ENCODE data around the gene RARA.

Gene RARA

DNA sequence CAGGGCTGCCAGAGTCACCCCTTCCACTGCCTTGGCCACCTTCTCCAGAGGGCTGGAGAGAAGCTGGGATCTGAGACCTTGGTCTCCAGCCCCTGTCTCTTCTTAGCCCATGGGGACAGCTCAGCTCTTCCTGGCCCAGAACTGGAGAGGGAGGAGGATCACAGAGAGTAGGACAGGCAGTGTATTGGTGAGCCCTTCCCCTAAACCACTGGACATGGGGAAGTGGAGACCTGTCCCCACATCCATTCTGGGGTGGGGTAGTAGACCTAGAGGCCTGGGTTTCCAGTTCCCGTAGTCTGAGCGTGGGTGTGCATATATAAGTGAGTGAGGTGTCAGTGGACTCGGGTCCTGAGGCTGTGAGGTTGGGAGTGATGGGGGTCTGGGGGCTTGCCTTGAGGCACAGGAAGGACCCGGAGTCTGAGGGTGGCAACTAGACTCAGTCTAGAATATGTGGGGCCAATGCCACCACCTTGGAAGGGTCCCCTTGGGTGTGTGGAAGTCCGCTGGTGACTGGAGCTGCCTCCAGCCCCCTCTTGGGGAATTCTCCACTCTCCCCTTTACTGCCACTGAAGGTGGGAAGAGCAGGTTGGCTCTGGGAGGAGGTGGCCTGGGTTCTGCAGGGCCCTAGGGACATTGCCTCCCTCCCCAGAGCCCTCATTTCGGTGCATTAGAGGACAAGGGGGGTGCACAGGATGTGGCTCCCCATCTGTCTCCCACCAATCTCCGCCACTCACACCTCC is 35.6 kb downstream of the RARA start:
- peaks cover 0 to 13% (median 10%) of the 10 kb centered on the region in 3 donors for H3K36me3 ChIP-seq
- TF ChIP-seq, protein P1, sequence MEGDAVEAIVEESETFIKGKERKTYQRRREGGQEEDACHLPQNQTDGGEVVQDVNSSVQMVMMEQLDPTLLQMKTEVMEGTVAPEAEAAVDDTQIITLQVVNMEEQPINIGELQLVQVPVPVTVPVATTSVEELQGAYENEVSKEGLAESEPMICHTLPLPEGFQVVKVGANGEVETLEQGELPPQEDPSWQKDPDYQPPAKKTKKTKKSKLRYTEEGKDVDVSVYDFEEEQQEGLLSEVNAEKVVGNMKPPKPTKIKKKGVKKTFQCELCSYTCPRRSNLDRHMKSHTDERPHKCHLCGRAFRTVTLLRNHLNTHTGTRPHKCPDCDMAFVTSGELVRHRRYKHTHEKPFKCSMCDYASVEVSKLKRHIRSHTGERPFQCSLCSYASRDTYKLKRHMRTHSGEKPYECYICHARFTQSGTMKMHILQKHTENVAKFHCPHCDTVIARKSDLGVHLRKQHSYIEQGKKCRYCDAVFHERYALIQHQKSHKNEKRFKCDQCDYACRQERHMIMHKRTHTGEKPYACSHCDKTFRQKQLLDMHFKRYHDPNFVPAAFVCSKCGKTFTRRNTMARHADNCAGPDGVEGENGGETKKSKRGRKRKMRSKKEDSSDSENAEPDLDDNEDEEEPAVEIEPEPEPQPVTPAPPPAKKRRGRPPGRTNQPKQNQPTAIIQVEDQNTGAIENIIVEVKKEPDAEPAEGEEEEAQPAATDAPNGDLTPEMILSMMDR (IDR thresholded peaks at IDR 0.05) = no peak
- H3K27me3 ChIP-seq = no peaks in the 10 kb centered on the region
- intact Hi-C loops (cut with DNase I; ENCODE audit: low total_unique reads) = no loop called here
- peak overlapping the region; percentile 70 to 97 for H3K4me3 ChIP-seq
- H3K9me3 ChIP-seq = no peaks in the 10 kb centered on the region
- H3K27ac ChIP-seq = peak overlapping the region; percentile 96
- no peak for DNase-seq
- peaks cover 0 to 86% (median 73%) of the 10 kb centered on the region in 4 donors for H3K4me1 ChIP-seq

- DNase-seq = peak; percentile 60 to 90
- Histone ChIP-seq H3K4me1 (peaks cover 0 to 86% (median 77%) of the 10 kb centered on the region in 4 donors), H3K27me3 (no peaks in the 10 kb centered on the region), H3K27ac (peak overlapping the region; percentile 96), H3K9me3 (no peaks in the 10 kb centered on the region), H3K36me3 (peaks cover 0 to 21% (median 18%) of the 10 kb centered on the region in 3 donors), H3K4me3 (peak overlapping the region; percentile 70 to 97)
- intact Hi-C loops (cut with DNase I; ENCODE audit: low total_unique reads) = no loop called here
- TF ChIP-seq, protein P1 (IDR thresholded peaks at IDR 0.05) = no peak
Observed at GRCh38 chr17:40345161-40345993, 36.4 kb downstream of the RARA start.

GRCh38 chr17:40345994-40346764 is 37.2 kb downstream of the RARA start:
- DNase-seq = peak in 1 of 2 donors; percentile 19
- peak overlapping the region; percentile 70 to 97 for H3K4me3 ChIP-seq
- H3K36me3 ChIP-seq = peaks cover 0 to 29% (median 25%) of the 10 kb centered on the region in 3 donors
- no peaks in the 10 kb centered on the region for H3K27me3 ChIP-seq
- TF ChIP-seq, protein P1 (IDR thresholded peaks at IDR 0.05) = no peak
- H3K27ac ChIP-seq = peak overlapping the region; percentile 96
- H3K4me1 ChIP-seq = peaks cover 0 to 83% (median 73%) of the 10 kb centered on the region in 4 donors
- intact Hi-C loops (cut with DNase I; ENCODE audit: low total_unique reads) = no loop called here
- H3K9me3 ChIP-seq = no peaks in the 10 kb centered on the region

- H3K4me3 ChIP-seq = peak overlapping the region in 1 of 2 donors; percentile 70
- H3K36me3 ChIP-seq = peaks cover 0 to 35% (median 31%) of the 10 kb centered on the region in 3 donors
- TF ChIP-seq, protein P1 (IDR thresholded peaks at IDR 0.05) = no peak
Observed at GRCh38 chr17:40346765-40347158, 37.8 kb downstream of the RARA start.

More at GRCh38 chr17:40346765-40347158, 37.8 kb downstream of the RARA start:
- Histone ChIP-seq H3K27ac (peak overlapping the region; percentile 96), H3K9me3 (no peaks in the 10 kb centered on the region), H3K27me3 (no peaks in the 10 kb centered on the region), H3K4me1 (peaks cover 0 to 83% (median 73%) of the 10 kb centered on the region in 4 donors)
- peak in 1 of 2 donors; percentile 18 for DNase-seq
- intact Hi-C loops (cut with DNase I; ENCODE audit: low total_unique reads) = no loop called here

Measured in tibial artery (tissue), 4 donors.